GM19438 (cell line): ENCODE measurements around the gene UNC13C.
A peak's percentile ranks its signal among the peaks of the same experiment; 100 is the strongest.

Source experiments
- ATAC-seq: cut with Tn5 transposase; IDR thresholded peaks from one replicate; pipeline ENCODE4 v1.9.1; 2021; ENCODE audit warnings: low read depth; ENCODE audit not compliant: unreplicated experiment

Gene UNC13C

GRCh38 chr15:54282228-54282836 is 304.1 kb downstream of the UNC13C start:
- no peak for ATAC-seq

GRCh38 chr15:54288049-54288448 is 309.8 kb downstream of the UNC13C start:
- no peak for ATAC-seq

GRCh38 chr15:54289590-54290136 is 311.4 kb downstream of the UNC13C start:
- peak; percentile 72 for ATAC-seq

GRCh38 chr15:54298396-54298795 is 320.2 kb downstream of the UNC13C start:
- ATAC-seq, result no peak

GRCh38 chr15:54304321-54304720 is 326.1 kb downstream of the UNC13C start:
- no peak for ATAC-seq

GRCh38 chr15:54305138-54305537 is 326.9 kb downstream of the UNC13C start:
- no peak for ATAC-seq

GRCh38 chr15:54307252-54307902 is 329.1 kb downstream of the UNC13C start:
- no peak for ATAC-seq

- ATAC-seq, result no peak
Observed at GRCh38 chr15:54307926-54308325, 329.7 kb downstream of the UNC13C start.

GRCh38 chr15:54312528-54312927 is 334.3 kb downstream of the UNC13C start:
- no peak for ATAC-seq

- ATAC-seq, result no peak
Observed at GRCh38 chr15:54321426-54321825, 343.2 kb downstream of the UNC13C start.

GRCh38 chr15:54322341-54322740 is 344.1 kb downstream of the UNC13C start:
- ATAC-seq, result no peak

- ATAC-seq, result no peak
Observed at GRCh38 chr15:54345301-54345700, 367.1 kb downstream of the UNC13C start.

GRCh38 chr15:54345827-54346226 is 367.6 kb downstream of the UNC13C start:
- ATAC-seq, result no peak

- no peak for ATAC-seq
Observed at GRCh38 chr15:54347082-54347827, 369.0 kb downstream of the UNC13C start.

GRCh38 chr15:54353726-54354125 is 375.5 kb downstream of the UNC13C start:
- no peak for ATAC-seq

GRCh38 chr15:54354341-54354740 is 376.1 kb downstream of the UNC13C start:
- no peak for ATAC-seq

GRCh38 chr15:54364961-54365360 is 386.7 kb downstream of the UNC13C start:
- ATAC-seq, result no peak

GRCh38 chr15:54373332-54373731 is 395.1 kb downstream of the UNC13C start:
- ATAC-seq, result no peak

- ATAC-seq, result no peak
Observed at GRCh38 chr15:54374184-54374952, 396.1 kb downstream of the UNC13C start.

- no peak for ATAC-seq
Observed at GRCh38 chr15:54387799-54388198, 409.6 kb downstream of the UNC13C start.

- no peak for ATAC-seq
Observed at GRCh38 chr15:54388746-54389145, 410.5 kb downstream of the UNC13C start.
